GM12878 (cell line): Measurements from ENCODE around the gene DFFA. TPM values are rescaled to one million over a fixed set of nuclear protein-coding genes. Genes with fewer than 3 reads are reported as not detected.

ENCODE experiments used
- ATAC-seq: fragments of 200-7000 bp; cut with Tn5 transposase; 3 replicates; pipeline ENCODE4 v1.9.1; 2020; ENCODE audit warnings: mild to moderate bottlenecking, moderate library complexity
- BruUV-seq: library from RNA; stranded (reverse); fragments of 400-500 nt; replicated peaks from 2 replicates; lab custom pipeline; 2021; lab: Mats Ljungman, UMichigan
- CTCF ChIA-PET: fragments of 300-600 bp; sonication (Branson Sonifier 250); formaldehyde crosslinking; extraction: SDS; loops from one replicate; lab custom pipeline; 2021; ENCODE audit warnings: inconsistent platforms; lab: Yijun Ruan, JAX
- POLR2A ChIA-PET: fragments of 350-600 bp; formaldehyde crosslinking; extraction: SDS; loops from one replicate; lab custom pipeline; 2021; ENCODE audit warnings: inconsistent platforms; lab: Charles Lee
- RAD21 ChIA-PET: fragments of 300-600 bp; sonication (Branson Sonifier 250); formaldehyde crosslinking; loops from one replicate; lab custom pipeline; 2023; ENCODE audit warnings: antibody characterized with exemption; ENCODE audit not compliant: unreplicated experiment; lab: Charles Lee
- SMC1A ChIA-PET: fragments of 300-600 bp; sonication (Branson Sonifier 250); formaldehyde crosslinking; loops from one replicate; lab custom pipeline; 2023; ENCODE audit not compliant: unreplicated experiment, uncharacterized antibody; lab: Charles Lee
- DNase-seq: peaks from one replicate; pipeline ENCODE4 v3.0.0-alpha.2; 2011; ENCODE audit warnings: low read depth, low spot score
- FAIRE-seq: peaks from 3 replicates; lab custom pipeline; 2011; peaks lifted over from hg19 to GRCh38; lab: Jason Lieb, UNC
- H2AFZ ChIP-seq: 2 replicates; pipeline ENCODE4 v1.6.0; 2011; ENCODE audit warnings: low read depth, low read length, control low read depth; ENCODE audit not compliant: control insufficient read depth
- H3K27ac ChIP-seq: 2 replicates; pipeline ENCODE4 v1.5.1; 2011; ENCODE audit warnings: control low read depth; ENCODE audit not compliant: control insufficient read depth, insufficient read depth
- H3K27me3 ChIP-seq, 2 experiments: replicated peaks in 1 of 2; 2 replicates each; pipeline versions ENCODE4 v1.6.0 to v1.6.1; 2011; ENCODE audit warnings: low read length in 1 of 2; ENCODE audit not compliant: control insufficient read depth in 2 of 2, insufficient read depth in 2 of 2
- H3K36me3 ChIP-seq, 2 experiments: 2 replicates each; pipeline ENCODE4 v1.5.1; 2011; ENCODE audit warnings: low read length in 1 of 2; ENCODE audit not compliant: control insufficient read depth in 2 of 2, insufficient read depth in 2 of 2
- H3K4me1 ChIP-seq: 2 replicates; pipeline ENCODE4 v1.6.1; 2011; ENCODE audit warnings: mild to moderate bottlenecking, low read length, moderate library complexity, mixed read lengths; ENCODE audit not compliant: control insufficient read depth, insufficient read depth
- H3K4me2 ChIP-seq: 2 replicates; pipeline ENCODE4 v1.6.0; 2011; ENCODE audit warnings: control low read depth; ENCODE audit not compliant: control insufficient read depth, insufficient read depth
- H3K4me3 ChIP-seq: fragments of 200-600 bp; sonication (generic); 2 replicates; pipeline ENCODE4 v1.5.1; 2016
- H3K79me2 ChIP-seq: 2 replicates; pipeline ENCODE4 v1.6.0; 2011; ENCODE audit warnings: low read length; ENCODE audit not compliant: control insufficient read depth, insufficient read depth
- H3K9ac ChIP-seq: 2 replicates; pipeline ENCODE4 v1.8.0; 2011; ENCODE audit warnings: low read length, control low read depth, mixed read lengths; ENCODE audit not compliant: control insufficient read depth, insufficient read depth
- H3K9me3 ChIP-seq: replicated peaks from 3 replicates; pipeline ENCODE4 v1.5.1; 2011; ENCODE audit warnings: mild to moderate bottlenecking, low read length; ENCODE audit not compliant: control insufficient read depth, insufficient read depth
- H4K20me1 ChIP-seq: 2 replicates; pipeline ENCODE4 v1.6.0; 2011; ENCODE audit not compliant: control insufficient read depth, insufficient read depth
- ASH2L ChIP-seq: fragments of 300-600, 200-600 bp; sonication (generic); IDR thresholded peaks from 2 replicates; pipeline ENCODE4 v1.6.1; 2017; ENCODE audit warnings: low read depth, mild to moderate bottlenecking, borderline replicate concordance
- ATF2 ChIP-seq: IDR thresholded peaks from 2 replicates; pipeline ENCODE4 v1.6.1; 2012; ENCODE audit warnings: low read length, inconsistent platforms
- BCL3 ChIP-seq: IDR thresholded peaks from 2 replicates; pipeline ENCODE4 v1.6.1; 2011; ENCODE audit warnings: borderline replicate concordance, low read depth, mild to moderate bottlenecking, moderate library complexity, low read length; ENCODE audit not compliant: insufficient read depth, poor library complexity, severe bottlenecking
- CUX1 ChIP-seq: IDR thresholded peaks from 2 replicates; pipeline ENCODE4 v1.6.1; 2012; ENCODE audit warnings: improper control_type of control experiment, low read depth, low read length; ENCODE audit not compliant: insufficient replicate concordance
- E4F1 ChIP-seq: fragments of 450-650 bp; IDR thresholded peaks from 2 replicates; pipeline ENCODE4 v1.6.1; 2018; ENCODE audit warnings: borderline replicate concordance, mild to moderate bottlenecking; ENCODE audit not compliant: partially characterized antibody
- LARP7 ChIP-seq: fragments of 450-650 bp; IDR thresholded peaks from 2 replicates; pipeline ENCODE4 v1.6.1; 2017; ENCODE audit warnings: mild to moderate bottlenecking
- MTA3 ChIP-seq: IDR thresholded peaks from 2 replicates; pipeline ENCODE4 v1.6.1; 2012; ENCODE audit warnings: low read length, inconsistent platforms, borderline replicate concordance
- POU2F2 ChIP-seq: IDR thresholded peaks from 3 replicates; pipeline ENCODE4 v1.6.1; 2011; ENCODE audit warnings: low read depth, mild to moderate bottlenecking, low read length, borderline replicate concordance
- SIN3A ChIP-seq: IDR thresholded peaks from 2 replicates; pipeline ENCODE4 v1.6.1; 2012; ENCODE audit warnings: low read depth, low read length, improper control_type of control experiment
- SIX5 ChIP-seq: IDR thresholded peaks from 2 replicates; pipeline ENCODE4 v1.6.1; 2011; ENCODE audit warnings: mild to moderate bottlenecking, low read depth, low read length, moderate library complexity; ENCODE audit not compliant: severe bottlenecking
- SMARCA5 ChIP-seq: fragments of 450-650 bp; IDR thresholded peaks from 2 replicates; pipeline ENCODE4 v1.6.1; 2017; ENCODE audit warnings: mild to moderate bottlenecking
- WRNIP1 ChIP-seq: IDR thresholded peaks from 2 replicates; pipeline ENCODE4 v1.6.1; 2011; ENCODE audit warnings: low read depth, low read length, improper control_type of control experiment, borderline replicate concordance
- WGBS: methylation state at CpG from one replicate; pipeline ENCODE4 v1.1.6; 2016; ENCODE audit warnings: low lambda C conversion rate; ENCODE audit not compliant: insufficient replicate concordance, insufficient coverage; ENCODE audit errors: missing lambda C conversion rate; 5-methylcytosine and 5-hydroxymethylcytosine counted together
- in situ Hi-C: fragments of 300-500 bp; cut with MboI; formaldehyde crosslinking; loops from 9 replicates; pipeline ENCODE4 v1.14.3; 2018; ENCODE audit warnings: mixed read lengths
- intact Hi-C: fragments of 100-400 bp; cut with micrococcal nuclease; formaldehyde crosslinking; loops from one replicate; pipeline ENCODE4 v1.14.2; 2022; ENCODE audit not compliant: unreplicated experiment
- polyA plus RNA-seq, 11 experiments: library from polyadenylated mRNA; depleted of rRNA in 4 of 11; unstranded in 6 of 11; stranded (reverse) in 5 of 11; fragments of >200 nt; fragmentation: Nextera tagmentation in 4 of 11; fragmentation: Illumina TruSeq in 1 of 11; extraction: Ambion mirVana in 4 of 11; extraction: Trizol in 1 of 11; gene quantifications; 1 replicate in 1 of 11; 2 replicates in 10 of 11; pipeline versions ENCODE4 v1.2.1 to v1.2.3, GENCODE V29; 2011 to 2016; ENCODE audit warnings: inconsistent platforms in 2 of 11, missing spikeins in 2 of 11, low read depth in 1 of 11
- total RNA-seq, 4 experiments: library from RNA; depleted of rRNA in 3 of 4; stranded (reverse); fragments of >200 nt in 3 of 4; fragmentation: Illumina TruSeq in 1 of 4; extraction: Trizol in 1 of 4; gene quantifications; 2 replicates each; pipeline versions ENCODE4 v1.2.1 to v1.2.3, GENCODE V29; 2013 to 2021

DFFA gene
- total and polyA plus RNA-seq, 10 of the 15 experiments (the other 5 are each of a cell fraction or from before 2014, with no cell fraction given) = 37.4 to 83.8 (median 52.4) TPM

DNA sequence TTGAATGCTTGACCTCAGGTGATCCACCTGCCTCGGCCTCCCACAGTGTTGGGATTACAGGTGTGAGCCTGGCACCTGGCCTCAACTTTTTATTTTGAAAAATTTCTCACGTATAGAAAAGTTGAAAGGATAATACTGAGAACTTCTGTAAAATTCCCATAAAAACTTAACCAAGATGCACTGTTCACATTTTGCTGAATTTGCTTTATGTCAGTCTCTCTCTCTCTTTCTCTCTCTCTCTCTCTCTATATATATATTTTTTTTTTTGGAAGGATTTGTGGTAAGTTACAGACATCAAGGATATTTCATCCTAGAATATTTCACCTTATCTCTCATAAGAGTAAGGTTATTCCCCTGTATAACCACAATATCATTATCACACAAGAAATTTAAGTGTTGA is 8.3 kb upstream of the DFFA start (continued):
- TF ChIP-seq E4F1 = no peak

- Histone ChIP-seq H2AFZ (no peak overlapping the region), H3K36me3 (no peaks in the 10 kb centered on the region), H3K9me3 (no peaks in the 10 kb centered on the region), H3K4me2 (no peak overlapping the region), H3K79me2 (peaks cover 27% of the 10 kb centered on the region), H3K4me1 (peaks cover 5% of the 10 kb centered on the region), H3K9ac (no peak overlapping the region), H3K4me3 (no peak overlapping the region), H3K27me3 (no peaks in the 10 kb centered on the region), H4K20me1 (no peaks in the 10 kb centered on the region), H3K27ac (no peak overlapping the region)
- BruUV-seq = no TSS peak
- FAIRE-seq (no peak), DNase-seq (no peak), ATAC-seq (no peak)
- RAD21 ChIA-PET = no interaction called here
- SMC1A ChIA-PET = interaction anchor here (0.7 to 1.2 kb wide), 2 partner anchors 9 to 36 kb away, joined by 3 to 4 read pairs; no protein-coding TSS in a partner anchor
- in situ Hi-C loops (no loop called here), intact Hi-C loops (loop anchor here (10.0 kb wide), 1 partner anchor 1426 kb away; no protein-coding TSS in a partner anchor)
- POLR2A ChIA-PET = no interaction called here
- CTCF ChIA-PET = interaction anchor here (0.6 kb wide), 1 partner anchor 372 kb away, joined by 3 read pairs; no protein-coding TSS in a partner anchor
- WGBS = 89% methylated on average over 8 of the region's 8 CpGs
- TF ChIP-seq BCL3 (no peak), LARP7 (no peak), MTA3 (no peak), SIX5 (no peak), POU2F2 (no peak), SMARCA5 (no peak), SIN3A (no peak), WRNIP1 (no peak), ASH2L (no peak), CUX1 (no peak), ATF2 (no peak)
These were observed 7.0 kb upstream of the DFFA start for GRCh38 chr1:10479296-10479695.
